H1 (cell line): ENCODE data around the gene POLN.

ENCODE experiments used
- CTCF ChIP-seq, 3 experiments: IDR thresholded peaks; 1 replicate in 2 of 3; 2 replicates in 1 of 3; pipeline versions ENCODE4 v1.5.1 to v1.6.1; 2011; ENCODE audit warnings: low read length in 3 of 3, mild to moderate bottlenecking in 3 of 3, inconsistent platforms in 2 of 3, low read depth in 1 of 3, moderate library complexity in 1 of 3; ENCODE audit not compliant: insufficient read depth in 1 of 3; ENCODE audit errors: control extremely low read depth in 1 of 3
- GABPA ChIP-seq: IDR thresholded peaks from 2 replicates; pipeline ENCODE4 v1.6.1; 2011; ENCODE audit warnings: mild to moderate bottlenecking, low read length, moderate library complexity, borderline replicate concordance; ENCODE audit not compliant: insufficient read depth
- MAX ChIP-seq: IDR thresholded peaks from 2 replicates; pipeline ENCODE4 v1.6.1; 2012; ENCODE audit warnings: inconsistent platforms
- POLR2A ChIP-seq, 2 experiments: IDR thresholded peaks; 1 replicate in 1 of 2; 2 replicates in 1 of 2; pipeline ENCODE4 v1.6.1; 2011; ENCODE audit warnings: low read depth in 2 of 2, low read length in 2 of 2, mild to moderate bottlenecking in 2 of 2; ENCODE audit errors: control extremely low read depth in 1 of 2
- POLR2AphosphoS5 ChIP-seq: IDR thresholded peaks from 2 replicates; pipeline ENCODE4 v1.6.1; 2011; ENCODE audit warnings: low read depth, low read length
- RFX5 ChIP-seq: IDR thresholded peaks from 2 replicates; pipeline ENCODE4 v1.6.1; 2011; ENCODE audit warnings: low read depth, low read length, improper control_type of control experiment, borderline replicate concordance

- TF ChIP-seq CTCF (IDR thresholded peaks at IDR 0.05; ENCODE audit: control extremely low read depth in 1 of 3, insufficient read depth in 1 of 3, low read depth in 1 of 3, low read length in 3 of 3) (no peak), POLR2AphosphoS5 (no peak), GABPA (no peak), POLR2A (IDR thresholded peaks at IDR 0.05; ENCODE audit: control extremely low read depth in 1 of 2, low read depth in 2 of 2, low read length in 2 of 2) (no peak), RFX5 (no peak), MAX (no peak)
Measured at GRCh38 chr4:2075987-2076907, 165.7 kb downstream of the POLN start.
